HEK293 (cell line): Measurements from ENCODE around the gene USP7.

Experiments used
- AEBP2 ChIP-seq: fragments of 450-650 bp; formaldehyde crosslinking; IDR thresholded peaks from 2 replicates; pipeline ENCODE4 v1.5.1; 2016; ENCODE audit warnings: missing biosample characterization, missing genetic modification characterization, borderline replicate concordance
- CTCF ChIP-seq: fragments of 450-650 bp; formaldehyde crosslinking; IDR thresholded peaks from 2 replicates; pipeline ENCODE4 v1.5.1; 2016; ENCODE audit warnings: missing biosample characterization, missing genetic modification characterization
- REST ChIP-seq: fragments of 450-650 bp; formaldehyde crosslinking; IDR thresholded peaks from 2 replicates; pipeline ENCODE4 v1.5.1; 2016; ENCODE audit warnings: missing biosample characterization, missing genetic modification characterization
- TCF7L2 ChIP-seq: IDR thresholded peaks from 2 replicates; pipeline ENCODE4 v1.6.1; 2011; ENCODE audit warnings: low read depth, mild to moderate bottlenecking, inconsistent platforms, low read length, moderate library complexity, borderline replicate concordance
- TRIM28 ChIP-seq: IDR thresholded peaks from 2 replicates; pipeline ENCODE4 v1.6.1; 2011; ENCODE audit warnings: low read length, control low read depth, borderline replicate concordance
- ZBTB11 ChIP-seq: fragments of 450-650 bp; formaldehyde crosslinking; conservative IDR thresholded peaks from 2 replicates; pipeline ENCODE4 v1.5.1; 2016; ENCODE audit warnings: low read depth, missing biosample characterization, missing genetic modification characterization
- ZNF24 ChIP-seq: fragments of 450-650 bp; formaldehyde crosslinking; IDR thresholded peaks from 2 replicates; pipeline ENCODE4 v1.5.1; 2016; ENCODE audit warnings: missing biosample characterization, missing genetic modification characterization
- ZNF501 ChIP-seq: fragments of 450-650 bp; formaldehyde crosslinking; IDR thresholded peaks from 2 replicates; pipeline ENCODE4 v1.5.1; 2016; ENCODE audit warnings: missing biosample characterization, missing genetic modification characterization
- ZNF670 ChIP-seq: fragments of 450-650 bp; formaldehyde crosslinking; IDR thresholded peaks from 2 replicates; pipeline ENCODE4 v1.5.1; 2016; ENCODE audit warnings: missing biosample characterization, missing genetic modification characterization, low read depth
- ZNF692 ChIP-seq: fragments of 450-650 bp; formaldehyde crosslinking; IDR thresholded peaks from 2 replicates; pipeline ENCODE4 v1.5.1; 2016; ENCODE audit warnings: missing biosample characterization, missing genetic modification characterization

- TF ChIP-seq TCF7L2 (no peak), CTCF (tag by site-specific recombination) (no peak), ZNF24 (tag by site-specific recombination) (no peak), ZBTB11 (no peak), TRIM28 (no peak), REST (tag by site-specific recombination) (no peak), ZNF692 (tag by site-specific recombination) (no peak), ZNF670 (no peak), ZNF501 (tag by site-specific recombination) (no peak), AEBP2 (tag by site-specific recombination) (no peak)
Measured at GRCh38 chr16:8907096-8907495, 56.6 kb downstream of the USP7 start.
